HepG2 (cell line): ENCODE data around the gene NXT1. TPM values are rescaled to one million over a fixed set of nuclear protein-coding genes. Genes with fewer than 3 reads are reported as not detected.

Source experiments
- FOXK2 ChIP-seq: fragments of 450-650 bp; IDR thresholded peaks from 2 replicates; pipeline ENCODE4 v1.6.1; 2016
- GATAD1 ChIP-seq: IDR thresholded peaks from 2 replicates; pipeline ENCODE4 v1.6.1; 2016; ENCODE audit warnings: missing genetic modification reagents, missing compliant biosample characterization
- KLF13 ChIP-seq: sonication (generic); formaldehyde crosslinking; IDR thresholded peaks from 2 replicates; pipeline ENCODE4 v1.4.0; 2020; ENCODE audit warnings: mild to moderate bottlenecking, missing genetic modification reagents
- MAZ ChIP-seq, 2 experiments: sonication (generic) in 1 of 2; formaldehyde crosslinking in 1 of 2; IDR thresholded peaks; 2 replicates each; pipeline versions ENCODE4 v1.5.0 to v1.6.1; 2012 to 2020; ENCODE audit warnings: low read depth in 2 of 2, mild to moderate bottlenecking in 2 of 2, borderline replicate concordance in 1 of 2, improper control_type of control experiment in 1 of 2, low read length in 1 of 2, missing genetic modification reagents in 1 of 2, moderate library complexity in 1 of 2
- MED1 ChIP-seq: sonication (generic); formaldehyde crosslinking; IDR thresholded peaks from 2 replicates; pipeline ENCODE4 v1.4.0; 2020; ENCODE audit warnings: missing genetic modification reagents
- NPAS2 ChIP-seq: sonication (generic); formaldehyde crosslinking; IDR thresholded peaks from 2 replicates; pipeline ENCODE4 v1.8.0; 2022; ENCODE audit warnings: mild to moderate bottlenecking, missing genetic modification reagents, borderline replicate concordance
- RELA ChIP-seq: sonication (generic); formaldehyde crosslinking; IDR thresholded peaks from 2 replicates; pipeline ENCODE4 v1.4.0; 2020; ENCODE audit warnings: missing genetic modification reagents
- RXRB ChIP-seq: IDR thresholded peaks from 2 replicates; pipeline ENCODE4 v1.6.1; 2016; ENCODE audit warnings: borderline replicate concordance, missing genetic modification reagents, missing compliant biosample characterization
- SIX1 ChIP-seq: sonication (generic); formaldehyde crosslinking; IDR thresholded peaks from 2 replicates; pipeline ENCODE4 v1.4.0; 2020; ENCODE audit warnings: missing genetic modification reagents, borderline replicate concordance
- SKI ChIP-seq: fragments of 450-650 bp; IDR thresholded peaks from one replicate; pipeline ENCODE4 v1.6.1; 2018; ENCODE audit warnings: mild to moderate bottlenecking; ENCODE audit not compliant: partially characterized antibody
- SP4 ChIP-seq: sonication (generic); formaldehyde crosslinking; IDR thresholded peaks from 2 replicates; pipeline ENCODE4 v1.8.1; 2023; ENCODE audit warnings: mild to moderate bottlenecking, missing genetic modification reagents
- TCF12 ChIP-seq, 2 experiments: fragments of 450-650 bp in 1 of 2; sonication (generic) in 1 of 2; formaldehyde crosslinking in 1 of 2; IDR thresholded peaks; 2 replicates each; pipeline versions ENCODE4 v1.6.1 to v1.8.0; 2017 to 2022; ENCODE audit warnings: antibody characterized with exemption in 1 of 2, mild to moderate bottlenecking in 1 of 2, missing genetic modification reagents in 1 of 2, moderate library complexity in 1 of 2
- TSC22D2 ChIP-seq: sonication (generic); formaldehyde crosslinking; IDR thresholded peaks from 2 replicates; pipeline ENCODE4 v1.5.1; 2020; ENCODE audit warnings: missing genetic modification reagents, mild to moderate bottlenecking, borderline replicate concordance
- ZKSCAN8 ChIP-seq: IDR thresholded peaks from 2 replicates; pipeline ENCODE4 v1.6.1; 2016; ENCODE audit warnings: borderline replicate concordance, missing genetic modification reagents, missing compliant biosample characterization
- ZNF205 ChIP-seq: IDR thresholded peaks from 2 replicates; pipeline ENCODE4 v1.6.1; 2018; ENCODE audit warnings: missing biosample characterization, missing genetic modification reagents
- ZNF619 ChIP-seq: sonication (generic); formaldehyde crosslinking; IDR thresholded peaks from 2 replicates; pipeline ENCODE4 v1.4.0; 2020; ENCODE audit warnings: mild to moderate bottlenecking, missing genetic modification reagents
- ZNF883 ChIP-seq: sonication (generic); formaldehyde crosslinking; IDR thresholded peaks from 2 replicates; pipeline ENCODE4 v1.5.1; 2020; ENCODE audit warnings: mild to moderate bottlenecking, missing genetic modification reagents; ENCODE audit errors: not compliant biosample characterization
- polyA plus RNA-seq, 8 experiments: library from polyadenylated mRNA; depleted of rRNA in 3 of 8; stranded (reverse) in 7 of 8; unstranded in 1 of 8; fragments of >200 nt; fragmentation: Illumina TruSeq in 4 of 8; extraction: Trizol in 4 of 8; gene quantifications; 2 replicates each; pipeline versions ENCODE4 v1.2.1 to v1.2.3, GENCODE V29; 2011 to 2016; ENCODE audit warnings: low read depth in 4 of 8, missing spikeins in 1 of 8, mixed read lengths in 1 of 8; ENCODE audit not compliant: insufficient read depth in 1 of 8
- total RNA-seq, 5 experiments: library from RNA; depleted of rRNA; stranded (reverse); fragments of >200 nt; fragmentation: Illumina TruSeq; extraction: Trizol; gene quantifications; 2 replicates each; pipeline ENCODE4 v1.2.3, GENCODE V29; 2016; ENCODE audit warnings: low read depth in 1 of 5
- TF ChIP-seq, protein P1 (sequence below): sonication (generic); formaldehyde crosslinking; IDR thresholded peaks from 2 replicates; pipeline ENCODE4 v1.9.0; 2021; ENCODE audit warnings: missing genetic modification reagents, borderline replicate concordance
- TF ChIP-seq, protein P2 (sequence below): sonication (generic); formaldehyde crosslinking; IDR thresholded peaks from 2 replicates; pipeline ENCODE4 v1.8.1; 2023; ENCODE audit warnings: mild to moderate bottlenecking, missing genetic modification reagents
- TF ChIP-seq, protein P3 (sequence below): IDR thresholded peaks from 2 replicates; pipeline ENCODE4 v1.6.1; 2018; ENCODE audit warnings: missing genetic modification reagents
- TF ChIP-seq, protein P4 (sequence below), 2 experiments: sonication (generic) in 1 of 2; formaldehyde crosslinking in 1 of 2; IDR thresholded peaks; 2 replicates each; pipeline versions ENCODE4 v1.4.0 to v1.6.1; 2018 to 2020; ENCODE audit warnings: missing genetic modification reagents in 2 of 2, borderline replicate concordance in 1 of 2, low read depth in 1 of 2, mild to moderate bottlenecking in 1 of 2, missing biosample characterization in 1 of 2
- TF ChIP-seq, protein P5 (sequence below): IDR thresholded peaks from 2 replicates; pipeline ENCODE4 v1.6.1; 2016; ENCODE audit warnings: missing biosample characterization, missing genetic modification reagents, low read depth

NXT1 gene
- total and polyA plus RNA-seq, 2 of the 13 experiments (the other 11 are each of a cell fraction or from before 2014, with no cell fraction given), result 35.6 to 65.9 TPM

DNA sequence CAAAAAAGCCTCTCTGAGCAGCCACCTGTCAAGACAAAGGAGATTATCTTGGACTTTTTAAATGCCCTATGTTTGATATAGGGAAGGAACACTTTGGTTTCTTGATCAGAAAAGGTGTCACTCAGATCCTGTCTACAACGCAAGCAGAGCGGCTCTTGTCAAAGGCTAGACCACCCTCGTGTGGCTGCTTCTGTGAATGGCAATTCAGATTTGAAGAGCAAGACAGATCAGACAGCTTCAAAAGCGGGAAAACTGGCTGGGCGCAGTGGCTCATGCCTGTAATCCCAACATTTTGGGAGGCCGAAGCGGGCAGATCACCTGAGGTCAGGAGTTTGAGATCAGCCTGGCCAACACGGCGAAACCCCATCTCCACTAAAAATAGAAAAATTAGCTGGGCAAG, 10.1 kb upstream of the NXT1 start (continued):
- no peak for TF ChIP-seq SIX1 (CRISPR knock-in tag)
- TF ChIP-seq, protein P1, sequence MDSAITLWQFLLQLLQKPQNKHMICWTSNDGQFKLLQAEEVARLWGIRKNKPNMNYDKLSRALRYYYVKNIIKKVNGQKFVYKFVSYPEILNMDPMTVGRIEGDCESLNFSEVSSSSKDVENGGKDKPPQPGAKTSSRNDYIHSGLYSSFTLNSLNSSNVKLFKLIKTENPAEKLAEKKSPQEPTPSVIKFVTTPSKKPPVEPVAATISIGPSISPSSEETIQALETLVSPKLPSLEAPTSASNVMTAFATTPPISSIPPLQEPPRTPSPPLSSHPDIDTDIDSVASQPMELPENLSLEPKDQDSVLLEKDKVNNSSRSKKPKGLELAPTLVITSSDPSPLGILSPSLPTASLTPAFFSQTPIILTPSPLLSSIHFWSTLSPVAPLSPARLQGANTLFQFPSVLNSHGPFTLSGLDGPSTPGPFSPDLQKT (CRISPR knock-in tag), result no peak
- TF ChIP-seq RELA (CRISPR knock-in tag), result no peak
- TF ChIP-seq, protein P2, sequence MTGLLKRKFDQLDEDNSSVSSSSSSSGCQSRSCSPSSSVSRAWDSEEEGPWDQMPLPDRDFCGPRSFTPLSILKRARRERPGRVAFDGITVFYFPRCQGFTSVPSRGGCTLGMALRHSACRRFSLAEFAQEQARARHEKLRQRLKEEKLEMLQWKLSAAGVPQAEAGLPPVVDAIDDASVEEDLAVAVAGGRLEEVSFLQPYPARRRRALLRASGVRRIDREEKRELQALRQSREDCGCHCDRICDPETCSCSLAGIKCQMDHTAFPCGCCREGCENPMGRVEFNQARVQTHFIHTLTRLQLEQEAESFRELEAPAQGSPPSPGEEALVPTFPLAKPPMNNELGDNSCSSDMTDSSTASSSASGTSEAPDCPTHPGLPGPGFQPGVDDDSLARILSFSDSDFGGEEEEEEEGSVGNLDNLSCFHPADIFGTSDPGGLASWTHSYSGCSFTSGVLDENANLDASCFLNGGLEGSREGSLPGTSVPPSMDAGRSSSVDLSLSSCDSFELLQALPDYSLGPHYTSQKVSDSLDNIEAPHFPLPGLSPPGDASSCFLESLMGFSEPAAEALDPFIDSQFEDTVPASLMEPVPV, result no peak
- TF ChIP-seq ZNF883 (CRISPR knock-in tag), result no peak
- TF ChIP-seq NPAS2 (CRISPR knock-in tag), result no peak
- no peak for TF ChIP-seq MAZ (IDR thresholded peaks at IDR 0.05; ENCODE audit: borderline replicate concordance, low read depth, low read length)
- 0 out of 2 replicates have a peak, but pooled peaks have one; percentile 24 for TF ChIP-seq MAZ (CRISPR knock-in tag; IDR thresholded peaks at IDR 0.05; ENCODE audit: low read depth)
- no peak for TF ChIP-seq FOXK2
- no peak for TF ChIP-seq RXRB
- TF ChIP-seq MED1 (CRISPR knock-in tag), result peak; percentile 14; the same call in 1 of the 2 replicates
- TF ChIP-seq TSC22D2 (CRISPR knock-in tag), result no peak
- peak; percentile 46; the same call in 1 of the 2 replicates for TF ChIP-seq ZNF205 (CRISPR knock-in tag)
- TF ChIP-seq, protein P3, sequence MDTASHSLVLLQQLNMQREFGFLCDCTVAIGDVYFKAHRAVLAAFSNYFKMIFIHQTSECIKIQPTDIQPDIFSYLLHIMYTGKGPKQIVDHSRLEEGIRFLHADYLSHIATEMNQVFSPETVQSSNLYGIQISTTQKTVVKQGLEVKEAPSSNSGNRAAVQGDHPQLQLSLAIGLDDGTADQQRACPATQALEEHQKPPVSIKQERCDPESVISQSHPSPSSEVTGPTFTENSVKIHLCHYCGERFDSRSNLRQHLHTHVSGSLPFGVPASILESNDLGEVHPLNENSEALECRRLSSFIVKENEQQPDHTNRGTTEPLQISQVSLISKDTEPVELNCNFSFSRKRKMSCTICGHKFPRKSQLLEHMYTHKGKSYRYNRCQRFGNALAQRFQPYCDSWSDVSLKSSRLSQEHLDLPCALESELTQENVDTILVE (CRISPR knock-in tag), result peak; percentile 35; the same call in 1 of the 2 replicates
- TF ChIP-seq TCF12 (IDR thresholded peaks at IDR 0.05), result no peak
- TF ChIP-seq TCF12 (CRISPR knock-in tag; IDR thresholded peaks at IDR 0.05), result no peak
- TF ChIP-seq, protein P4, sequence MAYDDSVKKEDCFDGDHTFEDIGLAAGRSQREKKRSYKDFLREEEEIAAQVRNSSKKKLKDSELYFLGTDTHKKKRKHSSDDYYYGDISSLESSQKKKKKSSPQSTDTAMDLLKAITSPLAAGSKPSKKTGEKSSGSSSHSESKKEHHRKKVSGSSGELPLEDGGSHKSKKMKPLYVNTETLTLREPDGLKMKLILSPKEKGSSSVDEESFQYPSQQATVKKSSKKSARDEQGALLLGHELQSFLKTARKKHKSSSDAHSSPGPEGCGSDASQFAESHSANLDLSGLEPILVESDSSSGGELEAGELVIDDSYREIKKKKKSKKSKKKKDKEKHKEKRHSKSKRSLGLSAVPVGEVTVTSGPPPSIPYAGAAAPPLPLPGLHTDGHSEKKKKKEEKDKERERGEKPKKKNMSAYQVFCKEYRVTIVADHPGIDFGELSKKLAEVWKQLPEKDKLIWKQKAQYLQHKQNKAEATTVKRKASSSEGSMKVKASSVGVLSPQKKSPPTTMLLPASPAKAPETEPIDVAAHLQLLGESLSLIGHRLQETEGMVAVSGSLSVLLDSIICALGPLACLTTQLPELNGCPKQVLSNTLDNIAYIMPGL (CRISPR knock-in tag; IDR thresholded peaks at IDR 0.05; ENCODE audit: borderline replicate concordance in 1 of 2, low read depth in 1 of 2), result 0 out of 4 replicates have a peak, but pooled peaks of 1 of the 2 experiments have one; percentile 34
- 0 out of 2 replicates have a peak, but pooled peaks have one; percentile 26 for TF ChIP-seq ZKSCAN8 (CRISPR knock-in tag)
- no peak for TF ChIP-seq SP4 (CRISPR knock-in tag)
- TF ChIP-seq, protein P5, sequence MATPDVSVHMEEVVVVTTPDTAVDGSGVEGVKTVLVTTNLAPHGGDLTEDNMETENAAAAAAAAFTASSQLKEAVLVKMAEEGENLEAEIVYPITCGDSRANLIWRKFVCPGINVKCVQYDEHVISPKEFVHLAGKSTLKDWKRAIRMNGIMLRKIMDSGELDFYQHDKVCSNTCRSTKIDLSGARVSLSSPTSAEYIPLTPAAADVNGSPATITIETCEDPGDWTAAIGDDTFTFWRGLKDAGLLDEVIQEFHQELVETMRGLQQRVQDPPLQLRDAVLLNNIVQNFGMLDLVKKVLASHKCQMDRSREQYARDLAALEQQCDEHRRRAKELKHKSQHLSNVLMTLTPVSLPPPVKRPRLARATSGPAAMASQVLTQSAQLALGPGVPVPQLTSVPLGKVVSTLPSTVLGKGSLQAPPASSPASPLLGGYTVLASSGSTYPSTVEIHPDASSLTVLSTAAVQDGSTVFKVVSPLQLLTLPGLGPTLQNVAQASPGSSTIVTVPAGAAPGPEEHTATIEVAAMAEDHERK (CRISPR knock-in tag), result no peak
- no peak for TF ChIP-seq SKI
- TF ChIP-seq ZNF619 (CRISPR knock-in tag), result no peak
- no peak for TF ChIP-seq KLF13
- TF ChIP-seq GATAD1 (CRISPR knock-in tag), result no peak
